ENCODE data around the gene VCY1B.
"Not testable (repeated sequence)": the region's sequence is repeated elsewhere in the genome, so short reads cannot be mapped to it uniquely, and the experiment has no call there.

Gene VCY1B

GRCh38 chrY:14055927-14056326 is at the start of gene VCY1B:
Gene VCY1B (plus strand): TSS chrY:14056227. CDS start chrY:14056290, 63 bp downstream.
- DNase-seq (ENCODE audit: low read depth): not testable (repeated sequence)

DNA sequence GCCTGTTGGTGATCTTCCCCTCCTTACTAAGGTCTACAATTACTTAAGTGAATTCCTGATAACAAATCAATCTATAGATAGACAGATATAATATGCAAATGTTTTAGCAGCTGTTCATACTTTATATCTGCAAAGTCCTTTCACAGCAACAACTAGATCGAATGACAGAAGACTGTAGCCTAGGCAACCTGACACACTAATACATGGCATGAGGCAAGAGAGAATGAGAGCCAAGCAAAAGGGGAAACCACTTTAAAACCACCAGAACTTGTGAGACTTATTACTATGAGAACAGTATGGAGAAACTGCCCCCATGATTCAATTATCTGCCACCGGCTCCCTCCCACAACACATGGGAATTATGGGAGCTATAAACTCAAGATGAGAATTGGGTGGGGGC is 44.1 kb upstream of the VCY1B start:
- DNase-seq (ENCODE audit: low read depth): not testable (repeated sequence)

- DNase-seq (ENCODE audit: low read depth): not testable (repeated sequence)
Measured at GRCh38 chrY:14030395-14030794, 25.6 kb upstream of the VCY1B start.

GRCh38 chrY:14085877-14086276 is 29.9 kb downstream of the VCY1B start:
- DNase-seq (ENCODE audit: low read depth): no peak
